Neural cell (in vitro differentiated cells): ENCODE data around the gene PEAK1.

Experiments
- EZH2 ChIP-seq: fragments of 200-600, 300-800 bp; shearing (Covaris generic), sonication (generic); IDR thresholded peaks from 2 replicates; pipeline ENCODE4 v1.6.1; 2014; ENCODE audit warnings: antibody characterized with exemption, low read length, borderline replicate concordance, mild to moderate bottlenecking; ENCODE audit not compliant: insufficient read depth, poor library complexity, severe bottlenecking
- MXI1 ChIP-seq: fragments of 450-650 bp; conservative IDR thresholded peaks from 2 replicates; pipeline ENCODE4 v1.6.1; 2014; ENCODE audit warnings: antibody characterized with exemption, mild to moderate bottlenecking; ENCODE audit not compliant: poor library complexity, severe bottlenecking
- RAD21 ChIP-seq: fragments of 450-650 bp; conservative IDR thresholded peaks from 2 replicates; pipeline ENCODE4 v1.6.1; 2014; ENCODE audit warnings: antibody characterized with exemption, mild to moderate bottlenecking, moderate library complexity
- TF ChIP-seq, protein P1 (sequence below): fragments of 450-650 bp; IDR thresholded peaks from 2 replicates; pipeline ENCODE4 v1.5.1; 2014; ENCODE audit warnings: antibody characterized with exemption, mild to moderate bottlenecking, moderate library complexity; ENCODE audit not compliant: poor library complexity, severe bottlenecking
- TF ChIP-seq, protein P2 (sequence below): IDR thresholded peaks from 2 replicates; pipeline ENCODE4 v1.6.1; 2012; ENCODE audit warnings: borderline replicate concordance

DNA sequence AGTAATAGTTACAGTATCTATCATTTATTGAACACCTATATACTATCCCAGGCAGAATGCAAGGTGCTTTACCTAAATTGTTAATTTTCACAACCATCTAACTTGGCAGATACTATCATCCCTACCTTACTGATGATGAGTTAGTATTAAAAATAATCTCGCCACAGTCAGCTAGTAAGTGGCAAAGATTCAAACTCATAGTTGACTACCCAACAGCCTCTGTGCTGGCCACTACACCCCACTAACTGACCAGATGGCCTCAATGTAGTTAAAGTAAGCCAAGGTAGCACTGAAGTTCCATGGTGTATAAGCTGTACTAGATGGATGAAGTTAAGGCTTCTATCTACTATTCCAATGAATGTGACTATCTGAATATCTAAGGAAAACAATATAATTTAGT, 44.8 kb downstream of the PEAK1 start:
- TF ChIP-seq EZH2 (no peak), RAD21 (no peak), MXI1 (no peak)
- TF ChIP-seq, protein P1, sequence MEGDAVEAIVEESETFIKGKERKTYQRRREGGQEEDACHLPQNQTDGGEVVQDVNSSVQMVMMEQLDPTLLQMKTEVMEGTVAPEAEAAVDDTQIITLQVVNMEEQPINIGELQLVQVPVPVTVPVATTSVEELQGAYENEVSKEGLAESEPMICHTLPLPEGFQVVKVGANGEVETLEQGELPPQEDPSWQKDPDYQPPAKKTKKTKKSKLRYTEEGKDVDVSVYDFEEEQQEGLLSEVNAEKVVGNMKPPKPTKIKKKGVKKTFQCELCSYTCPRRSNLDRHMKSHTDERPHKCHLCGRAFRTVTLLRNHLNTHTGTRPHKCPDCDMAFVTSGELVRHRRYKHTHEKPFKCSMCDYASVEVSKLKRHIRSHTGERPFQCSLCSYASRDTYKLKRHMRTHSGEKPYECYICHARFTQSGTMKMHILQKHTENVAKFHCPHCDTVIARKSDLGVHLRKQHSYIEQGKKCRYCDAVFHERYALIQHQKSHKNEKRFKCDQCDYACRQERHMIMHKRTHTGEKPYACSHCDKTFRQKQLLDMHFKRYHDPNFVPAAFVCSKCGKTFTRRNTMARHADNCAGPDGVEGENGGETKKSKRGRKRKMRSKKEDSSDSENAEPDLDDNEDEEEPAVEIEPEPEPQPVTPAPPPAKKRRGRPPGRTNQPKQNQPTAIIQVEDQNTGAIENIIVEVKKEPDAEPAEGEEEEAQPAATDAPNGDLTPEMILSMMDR: no peak
- TF ChIP-seq, protein P2, sequence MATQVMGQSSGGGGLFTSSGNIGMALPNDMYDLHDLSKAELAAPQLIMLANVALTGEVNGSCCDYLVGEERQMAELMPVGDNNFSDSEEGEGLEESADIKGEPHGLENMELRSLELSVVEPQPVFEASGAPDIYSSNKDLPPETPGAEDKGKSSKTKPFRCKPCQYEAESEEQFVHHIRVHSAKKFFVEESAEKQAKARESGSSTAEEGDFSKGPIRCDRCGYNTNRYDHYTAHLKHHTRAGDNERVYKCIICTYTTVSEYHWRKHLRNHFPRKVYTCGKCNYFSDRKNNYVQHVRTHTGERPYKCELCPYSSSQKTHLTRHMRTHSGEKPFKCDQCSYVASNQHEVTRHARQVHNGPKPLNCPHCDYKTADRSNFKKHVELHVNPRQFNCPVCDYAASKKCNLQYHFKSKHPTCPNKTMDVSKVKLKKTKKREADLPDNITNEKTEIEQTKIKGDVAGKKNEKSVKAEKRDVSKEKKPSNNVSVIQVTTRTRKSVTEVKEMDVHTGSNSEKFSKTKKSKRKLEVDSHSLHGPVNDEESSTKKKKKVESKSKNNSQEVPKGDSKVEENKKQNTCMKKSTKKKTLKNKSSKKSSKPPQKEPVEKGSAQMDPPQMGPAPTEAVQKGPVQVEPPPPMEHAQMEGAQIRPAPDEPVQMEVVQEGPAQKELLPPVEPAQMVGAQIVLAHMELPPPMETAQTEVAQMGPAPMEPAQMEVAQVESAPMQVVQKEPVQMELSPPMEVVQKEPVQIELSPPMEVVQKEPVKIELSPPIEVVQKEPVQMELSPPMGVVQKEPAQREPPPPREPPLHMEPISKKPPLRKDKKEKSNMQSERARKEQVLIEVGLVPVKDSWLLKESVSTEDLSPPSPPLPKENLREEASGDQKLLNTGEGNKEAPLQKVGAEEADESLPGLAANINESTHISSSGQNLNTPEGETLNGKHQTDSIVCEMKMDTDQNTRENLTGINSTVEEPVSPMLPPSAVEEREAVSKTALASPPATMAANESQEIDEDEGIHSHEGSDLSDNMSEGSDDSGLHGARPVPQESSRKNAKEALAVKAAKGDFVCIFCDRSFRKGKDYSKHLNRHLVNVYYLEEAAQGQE: no peak
